ENCODE results near the gene ADISSP.

ADISSP gene

GRCh38 chr20:3755269-3755668 lies 12.3 kb downstream of the ADISSP start:
- H3K4me3 ChIP-seq (ENCODE audit: low read depth in 1 of 2, low read length in 2 of 2): no peak overlapping the region
- no peaks in the 10 kb centered on the region for H3K9me3 ChIP-seq (ENCODE audit: control insufficient read depth in 1 of 2, low read length in 2 of 2)
- no peak overlapping the region for H3K9ac ChIP-seq (ENCODE audit: low read depth in 1 of 2, low read length in 2 of 2)
- H3K36me3 ChIP-seq (ENCODE audit: control insufficient read depth in 1 of 2, insufficient read depth in 2 of 2, low read length in 2 of 2): peaks cover 8 to 22% of the 10 kb centered on the region in 2 donors
- peaks cover 0 to 3% of the 10 kb centered on the region in 2 donors for H3K27me3 ChIP-seq (ENCODE audit: control insufficient read depth in 1 of 2, insufficient read depth in 2 of 2, low read length in 2 of 2)
- no peak overlapping the region for H3K27ac ChIP-seq (ENCODE audit: low read depth, low read length)
- H3K4me1 ChIP-seq (ENCODE audit: control insufficient read depth in 1 of 2, insufficient read depth in 2 of 2, low read length in 2 of 2): peaks cover 7% of the 10 kb centered on the region in 2 donors

- Histone ChIP-seq H3K4me3 (ENCODE audit: low read depth in 1 of 2, low read length in 2 of 2) (no peak overlapping the region), H3K36me3 (ENCODE audit: control insufficient read depth in 1 of 2, insufficient read depth in 2 of 2, low read length in 2 of 2) (peaks cover 8 to 19% of the 10 kb centered on the region in 2 donors), H3K9ac (ENCODE audit: low read depth in 1 of 2, low read length in 2 of 2) (no peak overlapping the region), H3K27me3 (ENCODE audit: control insufficient read depth in 1 of 2, insufficient read depth in 2 of 2, low read length in 2 of 2) (peaks cover 0 to 3% of the 10 kb centered on the region in 2 donors), H3K9me3 (ENCODE audit: control insufficient read depth in 1 of 2, low read length in 2 of 2) (no peaks in the 10 kb centered on the region), H3K4me1 (ENCODE audit: control insufficient read depth in 1 of 2, insufficient read depth in 2 of 2, low read length in 2 of 2) (peaks cover 10 to 16% of the 10 kb centered on the region in 2 donors), H3K27ac (ENCODE audit: low read depth, low read length) (no peak overlapping the region)
Measured at GRCh38 chr20:3754276-3754630, 13.3 kb downstream of the ADISSP start.

DNA sequence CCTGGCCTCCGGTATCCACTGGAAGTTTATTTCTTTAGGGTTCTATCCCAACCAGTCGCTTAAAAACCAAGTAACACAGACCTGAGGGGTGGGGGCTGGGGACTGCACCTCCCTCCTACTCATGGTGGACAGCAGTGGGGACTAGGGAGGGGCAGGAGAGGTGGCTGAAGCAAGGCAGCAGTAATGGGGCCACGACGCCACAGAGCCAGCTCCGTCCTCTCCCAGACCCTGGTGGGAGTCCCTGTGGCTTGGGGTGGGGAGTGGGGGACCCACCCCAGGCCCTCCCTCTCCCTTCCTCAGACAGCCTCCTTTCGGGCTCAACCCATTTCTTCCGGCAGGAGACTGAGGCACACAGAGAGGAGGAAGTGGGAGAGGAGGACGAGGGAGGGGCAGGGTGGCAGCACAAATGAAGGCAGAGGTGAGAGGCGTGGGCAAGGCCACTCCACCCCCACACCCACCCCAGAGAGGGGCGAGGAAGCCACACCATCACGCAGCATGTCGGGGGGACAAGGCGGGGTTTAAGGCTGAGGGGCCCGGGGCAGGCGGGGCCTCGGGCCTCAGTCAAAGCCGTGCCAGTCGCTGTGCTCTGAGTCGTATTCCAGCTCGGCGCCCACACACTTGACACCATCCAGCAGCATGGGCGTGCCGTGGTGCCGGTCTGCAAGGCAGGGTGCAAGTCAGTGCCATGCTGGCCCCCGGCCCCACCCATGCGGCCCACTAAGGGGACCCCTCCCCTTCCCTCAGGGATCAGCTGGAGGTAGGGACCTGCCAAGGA lies 13.9 kb downstream of the ADISSP start:
- peaks cover 12 to 21% of the 10 kb centered on the region in 2 donors for H3K4me1 ChIP-seq (ENCODE audit: control insufficient read depth in 1 of 2, insufficient read depth in 2 of 2, low read length in 2 of 2)
- no peaks in the 10 kb centered on the region for H3K9me3 ChIP-seq (ENCODE audit: control insufficient read depth in 1 of 2, low read length in 2 of 2)
- peaks cover 8 to 14% of the 10 kb centered on the region in 2 donors for H3K36me3 ChIP-seq (ENCODE audit: control insufficient read depth in 1 of 2, insufficient read depth in 2 of 2, low read length in 2 of 2)
- H3K9ac ChIP-seq (ENCODE audit: low read depth in 1 of 2, low read length in 2 of 2): no peak overlapping the region
- H3K27me3 ChIP-seq (ENCODE audit: control insufficient read depth in 1 of 2, insufficient read depth in 2 of 2, low read length in 2 of 2): peaks cover 0 to 3% of the 10 kb centered on the region in 2 donors
- H3K27ac ChIP-seq (ENCODE audit: low read depth, low read length): no peak overlapping the region
- no peak overlapping the region for H3K4me3 ChIP-seq (ENCODE audit: low read depth in 1 of 2, low read length in 2 of 2)

DNA sequence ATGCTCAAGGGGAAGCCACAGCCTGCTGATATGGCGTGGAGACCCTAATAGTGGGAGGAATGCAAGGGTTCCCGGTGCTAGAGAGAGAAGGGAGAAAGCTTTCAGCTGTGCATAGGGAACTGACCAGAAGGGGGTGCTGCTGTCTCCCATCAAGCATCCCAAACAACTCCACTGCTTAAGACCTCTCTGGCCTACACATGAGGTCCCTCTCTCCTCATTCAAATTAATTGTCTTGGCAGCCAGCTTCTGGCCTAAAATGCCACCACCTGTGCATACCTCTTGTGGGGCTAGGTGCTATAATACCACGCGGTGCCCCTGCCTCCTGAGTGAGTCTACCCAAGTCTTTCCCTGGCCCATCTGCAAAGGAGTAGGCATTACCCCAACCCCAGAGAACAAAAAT lies 14.5 kb downstream of the ADISSP start:
- Histone ChIP-seq H3K27me3 (ENCODE audit: control insufficient read depth in 1 of 2, insufficient read depth in 2 of 2, low read length in 2 of 2) (peaks cover 0 to 3% of the 10 kb centered on the region in 2 donors), H3K36me3 (ENCODE audit: control insufficient read depth in 1 of 2, insufficient read depth in 2 of 2, low read length in 2 of 2) (peaks cover 6 to 8% of the 10 kb centered on the region in 2 donors), H3K4me3 (ENCODE audit: low read depth in 1 of 2, low read length in 2 of 2) (no peak overlapping the region), H3K27ac (ENCODE audit: low read depth, low read length) (no peak overlapping the region), H3K9ac (ENCODE audit: low read depth in 1 of 2, low read length in 2 of 2) (no peak overlapping the region), H3K4me1 (ENCODE audit: control insufficient read depth in 1 of 2, insufficient read depth in 2 of 2, low read length in 2 of 2) (peaks cover 18 to 27% of the 10 kb centered on the region in 2 donors), H3K9me3 (ENCODE audit: control insufficient read depth in 1 of 2, low read length in 2 of 2) (no peaks in the 10 kb centered on the region)

GRCh38 chr20:3752386-3752759 lies 15.2 kb downstream of the ADISSP start:
- Histone ChIP-seq H3K27me3 (ENCODE audit: control insufficient read depth in 1 of 2, insufficient read depth in 2 of 2, low read length in 2 of 2) (peaks cover 0 to 3% of the 10 kb centered on the region in 2 donors), H3K9me3 (ENCODE audit: control insufficient read depth in 1 of 2, low read length in 2 of 2) (no peaks in the 10 kb centered on the region), H3K4me1 (ENCODE audit: control insufficient read depth in 1 of 2, insufficient read depth in 2 of 2, low read length in 2 of 2) (peaks cover 25 to 33% of the 10 kb centered on the region in 2 donors), H3K27ac (ENCODE audit: low read depth, low read length) (no peak overlapping the region), H3K9ac (ENCODE audit: low read depth in 1 of 2, low read length in 2 of 2) (peak overlapping the region in 1 of 2 donors; percentile 2), H3K36me3 (ENCODE audit: control insufficient read depth in 1 of 2, insufficient read depth in 2 of 2, low read length in 2 of 2) (peaks cover 4 to 6% of the 10 kb centered on the region in 2 donors), H3K4me3 (ENCODE audit: low read depth in 1 of 2, low read length in 2 of 2) (peak overlapping the region; percentile 46 to 58)

DNA sequence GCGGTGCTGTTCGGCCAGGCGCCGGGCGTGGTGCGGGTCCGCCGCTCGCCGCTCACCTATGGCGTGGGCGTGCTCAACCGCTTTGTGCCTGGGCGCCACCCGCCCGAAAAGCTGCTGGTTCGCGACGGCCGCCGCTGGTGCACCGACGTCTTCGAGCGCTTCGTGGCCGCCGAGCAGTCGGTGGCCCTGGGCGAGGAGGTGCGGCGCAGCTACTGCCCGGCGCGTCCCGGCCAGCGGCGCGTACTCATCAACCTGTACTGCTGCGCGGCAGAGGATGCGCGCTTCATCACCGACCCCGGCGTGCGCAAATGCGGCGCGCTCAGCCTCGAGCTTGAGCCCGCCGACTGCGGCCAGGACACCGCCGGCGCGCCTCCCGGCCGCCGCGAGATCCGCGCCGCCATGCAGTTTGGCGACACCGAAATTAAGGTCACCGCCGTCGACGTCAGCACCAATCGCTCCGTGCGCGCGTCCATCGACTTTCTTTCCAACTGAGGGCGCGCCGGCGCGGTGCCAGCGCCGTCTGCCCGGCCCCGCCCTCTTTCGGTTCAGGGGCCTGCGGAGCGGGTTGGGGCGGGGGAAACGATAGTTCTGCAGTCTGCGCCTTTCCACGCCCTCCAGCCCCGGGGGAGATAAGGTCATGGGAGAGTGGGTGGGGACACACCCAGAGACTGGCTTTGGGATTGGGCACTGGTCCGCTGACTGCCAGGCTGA lies 15.7 kb downstream of the ADISSP start:
- Histone ChIP-seq H3K36me3 (ENCODE audit: control insufficient read depth in 1 of 2, insufficient read depth in 2 of 2, low read length in 2 of 2) (peaks cover 4 to 6% of the 10 kb centered on the region in 2 donors), H3K4me3 (ENCODE audit: low read depth in 1 of 2, low read length in 2 of 2) (peak overlapping the region; percentile 46 to 58), H3K4me1 (ENCODE audit: control insufficient read depth in 1 of 2, insufficient read depth in 2 of 2, low read length in 2 of 2) (peaks cover 30 to 37% of the 10 kb centered on the region in 2 donors), H3K9ac (ENCODE audit: low read depth in 1 of 2, low read length in 2 of 2) (peak overlapping the region in 1 of 2 donors; percentile 2), H3K27me3 (ENCODE audit: control insufficient read depth in 1 of 2, insufficient read depth in 2 of 2, low read length in 2 of 2) (peaks cover 0 to 3% of the 10 kb centered on the region in 2 donors), H3K9me3 (ENCODE audit: control insufficient read depth in 1 of 2, low read length in 2 of 2) (no peaks in the 10 kb centered on the region), H3K27ac (ENCODE audit: low read depth, low read length) (peak overlapping the region; percentile 18)

DNA sequence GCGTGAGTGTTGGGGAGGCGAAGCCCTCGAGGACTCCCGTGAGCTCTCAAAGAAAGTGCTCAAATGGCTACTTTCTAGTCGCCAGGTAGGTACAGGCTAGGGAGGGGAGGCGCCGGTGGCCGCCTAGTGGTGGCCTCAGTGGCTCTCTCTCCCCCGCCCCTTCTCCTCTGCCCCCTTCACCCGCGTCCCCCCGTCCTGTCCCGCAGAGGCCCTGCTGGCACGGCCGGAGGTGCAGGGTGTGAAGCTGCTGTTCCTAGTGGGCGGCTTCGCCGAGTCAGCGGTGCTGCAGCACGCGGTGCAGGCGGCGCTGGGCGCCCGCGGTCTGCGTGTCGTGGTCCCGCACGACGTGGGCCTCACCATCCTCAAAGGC lies 16.3 kb downstream of the ADISSP start:
- Histone ChIP-seq H3K36me3 (ENCODE audit: control insufficient read depth in 1 of 2, insufficient read depth in 2 of 2, low read length in 2 of 2) (peaks cover 1 to 4% of the 10 kb centered on the region in 2 donors), H3K9me3 (ENCODE audit: control insufficient read depth in 1 of 2, low read length in 2 of 2) (no peaks in the 10 kb centered on the region), H3K27ac (ENCODE audit: low read depth, low read length) (no peak overlapping the region), H3K9ac (ENCODE audit: low read depth in 1 of 2, low read length in 2 of 2) (no peak overlapping the region), H3K27me3 (ENCODE audit: control insufficient read depth in 1 of 2, insufficient read depth in 2 of 2, low read length in 2 of 2) (peaks cover 0 to 3% of the 10 kb centered on the region in 2 donors), H3K4me1 (ENCODE audit: control insufficient read depth in 1 of 2, insufficient read depth in 2 of 2, low read length in 2 of 2) (peaks cover 31 to 37% of the 10 kb centered on the region in 2 donors), H3K4me3 (ENCODE audit: low read depth in 1 of 2, low read length in 2 of 2) (peak overlapping the region in 1 of 2 donors; percentile 46)

- H3K36me3 ChIP-seq (ENCODE audit: control insufficient read depth in 1 of 2, insufficient read depth in 2 of 2, low read length in 2 of 2): peaks cover 0 to 4% of the 10 kb centered on the region in 2 donors
- H3K27me3 ChIP-seq (ENCODE audit: control insufficient read depth in 1 of 2, insufficient read depth in 2 of 2, low read length in 2 of 2): peaks cover 0 to 3% of the 10 kb centered on the region in 2 donors
- no peaks in the 10 kb centered on the region for H3K9me3 ChIP-seq (ENCODE audit: control insufficient read depth in 1 of 2, low read length in 2 of 2)
- H3K4me1 ChIP-seq (ENCODE audit: control insufficient read depth in 1 of 2, insufficient read depth in 2 of 2, low read length in 2 of 2): peaks cover 31 to 37% of the 10 kb centered on the region in 2 donors
- H3K9ac ChIP-seq (ENCODE audit: low read depth in 1 of 2, low read length in 2 of 2): no peak overlapping the region
- no peak overlapping the region for H3K4me3 ChIP-seq (ENCODE audit: low read depth in 1 of 2, low read length in 2 of 2)
- no peak overlapping the region for H3K27ac ChIP-seq (ENCODE audit: low read depth, low read length)
Measured at GRCh38 chr20:3749689-3750531, 17.6 kb downstream of the ADISSP start.

DNA sequence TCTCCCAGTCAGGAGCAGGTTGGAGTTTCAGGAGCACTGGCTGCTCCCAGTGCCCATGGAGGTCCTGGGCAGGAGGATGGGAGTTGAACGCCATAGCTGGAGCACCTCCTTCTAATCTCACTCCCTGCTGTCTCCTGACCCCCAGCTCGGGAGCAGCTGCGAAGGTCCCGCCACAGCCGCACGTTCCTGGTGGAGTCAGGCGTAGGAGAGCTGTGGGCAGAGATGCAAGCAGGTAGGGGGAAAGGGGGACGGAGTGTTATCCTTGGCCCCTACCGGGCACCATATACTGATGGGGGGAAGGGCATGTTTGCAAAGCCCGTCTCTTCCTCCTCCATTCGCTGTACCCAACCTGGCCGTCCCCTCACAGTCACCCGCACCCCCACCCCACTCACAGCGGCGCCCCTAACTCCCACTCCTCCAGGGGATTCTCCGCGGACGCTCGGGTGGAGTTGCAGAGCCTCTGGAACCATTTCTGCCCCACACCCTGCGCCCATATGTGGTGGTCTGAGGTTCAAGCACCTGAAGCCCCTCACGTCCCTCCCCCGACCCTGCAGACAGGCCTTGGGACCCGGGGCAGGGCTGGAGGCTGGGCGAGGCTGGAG lies 18.4 kb downstream of the ADISSP start:
- Histone ChIP-seq H3K9ac (ENCODE audit: low read depth in 1 of 2, low read length in 2 of 2) (no peak overlapping the region), H3K4me3 (ENCODE audit: low read depth in 1 of 2, low read length in 2 of 2) (no peak overlapping the region), H3K4me1 (ENCODE audit: control insufficient read depth in 1 of 2, insufficient read depth in 2 of 2, low read length in 2 of 2) (peaks cover 31 to 44% of the 10 kb centered on the region in 2 donors), H3K27ac (ENCODE audit: low read depth, low read length) (no peak overlapping the region), H3K36me3 (ENCODE audit: control insufficient read depth in 1 of 2, insufficient read depth in 2 of 2, low read length in 2 of 2) (no peaks in the 10 kb centered on the region), H3K9me3 (ENCODE audit: control insufficient read depth in 1 of 2, low read length in 2 of 2) (no peaks in the 10 kb centered on the region), H3K27me3 (ENCODE audit: control insufficient read depth in 1 of 2, insufficient read depth in 2 of 2, low read length in 2 of 2) (peaks cover 0 to 3% of the 10 kb centered on the region in 2 donors)

Measured in duodenal mucosa (tissue), 2 donors.